HFFc6 (cell line): ENCODE measurements around the gene ATP5MG. TPM values are rescaled to one million over a fixed set of nuclear protein-coding genes. Genes with fewer than 3 reads are reported as not detected.

Experiments
- DNase-seq: peaks from one replicate; pipeline ENCODE4 v3.0.0-alpha.2; 2018
- H3K27ac Mint-ChIP-seq: 2 replicates; pipeline ENCODE4 v1.8.0; 2020; ENCODE audit warnings: mild to moderate bottlenecking, mixed read lengths
- H3K27me3 Mint-ChIP-seq: 2 replicates; pipeline ENCODE4 v1.8.0; 2021; ENCODE audit warnings: mild to moderate bottlenecking, moderate library complexity, mixed read lengths; ENCODE audit not compliant: insufficient read depth
- H3K36me3 Mint-ChIP-seq: 2 replicates; pipeline ENCODE4 v1.8.0; 2021; ENCODE audit warnings: low read depth, mixed read lengths
- H3K4me1 Mint-ChIP-seq: 2 replicates; pipeline ENCODE4 v1.8.0; 2020; ENCODE audit warnings: low read depth, mixed read lengths
- H3K4me3 Mint-ChIP-seq: 2 replicates; pipeline ENCODE4 v1.8.0; 2020; ENCODE audit warnings: mild to moderate bottlenecking, moderate library complexity, mixed read lengths
- H3K9me3 Mint-ChIP-seq: 2 replicates; pipeline ENCODE4 v1.8.0; 2020; ENCODE audit warnings: mild to moderate bottlenecking, mixed read lengths
- CTCF ChIP-seq: fragments of 200-600 bp; sonication (generic); IDR thresholded peaks from 2 replicates; pipeline ENCODE4 v1.5.0; 2021; ENCODE audit warnings: antibody characterized with exemption, mild to moderate bottlenecking
- total RNA-seq, 6 experiments: library from RNA; stranded (reverse); fragmentation: NEBNext Ultra II Directional; extraction: Animal tissue kit (Norgen Biotek cat#: 25700); gene quantifications; 2 replicates in 1 of 6; 3 replicates in 5 of 6; pipeline ENCODE4 v1.2.3, GENCODE V29; 2021

The ATP5MG gene
- total RNA-seq, 6 experiments from 2014 or later = 196 to 275 (median 223) TPM

DNA sequence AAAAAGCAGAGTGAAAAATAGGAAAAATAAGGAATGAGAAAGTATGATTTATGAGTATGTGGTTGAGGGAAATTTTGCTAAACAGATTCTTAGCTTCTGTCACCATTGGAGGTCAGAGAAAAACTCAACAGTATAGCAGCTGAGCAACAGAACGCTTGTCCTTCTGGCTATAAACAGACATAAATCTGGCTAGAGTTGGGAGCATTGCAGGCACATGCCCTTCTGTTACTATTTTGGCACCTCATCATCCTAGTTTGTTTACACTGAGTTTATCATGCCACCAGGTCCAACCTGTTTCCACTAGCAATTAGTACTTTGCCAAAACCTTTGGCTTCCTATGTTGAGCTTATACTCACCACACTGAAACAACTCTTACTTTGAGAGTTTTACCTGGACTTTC, 35.1 kb upstream of the ATP5MG start:
- peaks cover 12% of the 10 kb centered on the region; the same call in 1 of the 2 replicates for H3K36me3 Mint-ChIP-seq
- H3K9me3 Mint-ChIP-seq = no peaks in the 10 kb centered on the region
- peaks cover 8% of the 10 kb centered on the region for H3K4me1 Mint-ChIP-seq
- no peak for DNase-seq
- TF ChIP-seq CTCF = no peak
- no peak overlapping the region for H3K4me3 Mint-ChIP-seq
- no peak overlapping the region for H3K27ac Mint-ChIP-seq
- no peaks in the 10 kb centered on the region; the same call in 1 of the 2 replicates for H3K27me3 Mint-ChIP-seq

DNA sequence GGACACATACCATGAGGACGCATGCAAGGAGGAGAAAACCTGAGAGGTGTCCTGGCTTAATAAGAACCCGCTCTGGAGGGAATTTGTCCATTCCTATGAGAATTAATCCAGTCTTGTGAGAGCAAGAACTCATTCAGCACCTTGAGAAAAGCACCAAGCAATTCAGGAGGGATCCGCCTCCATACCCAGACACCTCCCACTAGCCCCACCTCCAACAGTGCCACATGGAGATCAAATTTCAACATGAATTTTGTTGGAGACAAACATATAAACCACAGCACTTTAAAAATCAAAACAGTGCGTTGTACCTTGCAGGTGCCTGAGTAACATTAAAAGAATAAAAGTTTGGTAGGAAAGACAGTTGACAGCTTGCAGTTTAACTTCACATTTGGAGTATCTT, 30.6 kb upstream of the ATP5MG start:
- Mint-ChIP-seq H3K4me1 (no peaks in the 10 kb centered on the region), H3K4me3 (no peak overlapping the region), H3K27ac (no peak overlapping the region), H3K9me3 (no peaks in the 10 kb centered on the region), H3K27me3 (no peaks in the 10 kb centered on the region; the same call in 1 of the 2 replicates), H3K36me3 (peaks cover 32% of the 10 kb centered on the region)
- DNase-seq = no peak
- no peak for TF ChIP-seq CTCF

DNA sequence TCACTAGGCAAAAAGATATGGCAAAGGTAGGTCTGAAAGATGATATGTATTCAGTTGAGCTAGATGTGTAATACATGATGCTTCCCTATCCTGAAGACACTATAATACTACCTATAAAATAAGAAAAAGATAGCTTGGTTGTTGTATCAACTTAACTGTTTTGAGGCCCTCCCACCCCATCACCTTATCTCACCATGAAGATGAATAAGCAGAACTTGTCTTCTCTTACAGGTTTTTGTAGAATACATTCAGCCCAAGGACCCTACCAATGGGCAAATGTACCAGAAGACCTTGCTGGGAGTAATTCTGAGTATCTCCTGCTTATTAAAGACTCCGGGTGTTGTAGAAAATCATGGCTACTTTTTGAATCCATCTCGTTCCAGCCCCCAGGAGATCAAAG, 28.1 kb upstream of the ATP5MG start:
- Mint-ChIP-seq H3K4me1 (no peaks in the 10 kb centered on the region), H3K9me3 (no peaks in the 10 kb centered on the region), H3K4me3 (no peak overlapping the region), H3K27me3 (no peaks in the 10 kb centered on the region; the same call in 1 of the 2 replicates), H3K36me3 (peaks cover 38% of the 10 kb centered on the region), H3K27ac (no peak overlapping the region)
- TF ChIP-seq CTCF = no peak
- no peak for DNase-seq

- Mint-ChIP-seq H3K27me3 (no peaks in the 10 kb centered on the region; the same call in 1 of the 2 replicates), H3K9me3 (no peaks in the 10 kb centered on the region), H3K27ac (no peak overlapping the region), H3K36me3 (peaks cover 40% of the 10 kb centered on the region), H3K4me1 (no peaks in the 10 kb centered on the region), H3K4me3 (no peak overlapping the region)
- no peak for TF ChIP-seq CTCF
- DNase-seq = no peak
Observed at GRCh38 chr11:118373871-118374270, 27.5 kb upstream of the ATP5MG start.

DNA sequence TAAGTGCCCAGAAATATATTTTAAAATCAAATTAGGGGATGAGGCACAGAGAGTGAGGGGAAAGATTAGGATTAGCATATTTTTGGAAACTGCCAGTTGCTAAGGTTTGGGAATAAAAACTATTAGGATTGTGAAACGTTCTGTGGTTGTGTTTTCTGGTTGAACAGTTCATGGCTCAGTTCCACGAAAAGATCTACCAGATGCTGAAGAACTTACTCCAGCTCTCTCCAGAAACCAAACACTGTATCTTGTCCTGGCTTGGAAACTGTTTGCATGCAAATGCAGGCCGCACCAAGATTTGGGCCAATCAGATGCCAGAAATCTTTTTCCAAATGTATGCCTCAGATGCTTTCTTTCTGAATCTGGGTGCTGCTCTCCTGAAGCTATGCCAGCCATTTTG, 26.7 kb upstream of the ATP5MG start:
- no peak for DNase-seq
- H3K4me1 Mint-ChIP-seq = no peaks in the 10 kb centered on the region

More for the DNA sequence above, 26.7 kb upstream of the ATP5MG start:
- Mint-ChIP-seq H3K27me3 (no peaks in the 10 kb centered on the region; the same call in 1 of the 2 replicates), H3K4me3 (no peak overlapping the region), H3K36me3 (peaks cover 40% of the 10 kb centered on the region), H3K27ac (no peak overlapping the region), H3K9me3 (no peaks in the 10 kb centered on the region)
- TF ChIP-seq CTCF = no peak
